Measurements from ENCODE around the gene CD93.

CD93 gene

DNA sequence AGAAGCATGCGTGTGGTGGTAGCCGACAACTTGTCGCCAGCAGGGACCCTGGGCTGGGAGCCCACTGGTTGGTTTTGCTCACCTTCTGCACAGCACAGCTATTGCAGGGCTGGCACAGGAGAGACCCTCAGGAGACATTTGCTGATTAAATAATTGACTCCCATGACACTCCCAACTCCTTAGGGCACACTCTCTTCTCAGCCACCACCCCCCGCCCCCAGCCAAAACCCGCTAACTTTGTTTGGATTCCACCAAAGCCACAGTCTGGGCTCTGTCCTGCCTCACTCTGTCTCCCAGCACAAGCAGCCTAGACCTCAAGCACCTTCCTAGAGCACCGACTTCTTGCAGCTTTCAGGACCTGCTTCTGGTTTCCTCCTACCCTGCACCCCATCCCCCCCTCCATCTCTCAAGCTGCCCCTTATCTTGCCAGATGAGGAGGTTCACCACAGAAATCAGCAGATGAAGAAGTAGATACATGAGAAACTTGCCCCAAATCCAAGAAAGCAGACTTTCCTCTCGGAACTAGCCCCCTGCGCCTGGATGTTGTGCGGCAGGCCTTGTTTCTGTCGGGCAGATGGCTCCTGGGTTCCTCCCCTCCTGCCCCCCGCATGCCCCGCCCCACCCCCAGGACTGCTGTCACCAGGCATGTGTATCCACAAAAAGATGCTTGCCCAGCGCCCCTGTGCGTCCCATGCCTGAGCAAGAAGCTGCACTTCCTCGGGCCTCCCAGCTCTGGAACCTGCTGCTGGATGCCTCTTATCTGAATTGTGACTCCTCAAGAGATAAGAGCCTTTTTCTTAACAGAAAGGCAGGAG, 35.0 kb upstream of the CD93 start:
- no peak for DNase-seq (ENCODE audit: low read depth)

DNA sequence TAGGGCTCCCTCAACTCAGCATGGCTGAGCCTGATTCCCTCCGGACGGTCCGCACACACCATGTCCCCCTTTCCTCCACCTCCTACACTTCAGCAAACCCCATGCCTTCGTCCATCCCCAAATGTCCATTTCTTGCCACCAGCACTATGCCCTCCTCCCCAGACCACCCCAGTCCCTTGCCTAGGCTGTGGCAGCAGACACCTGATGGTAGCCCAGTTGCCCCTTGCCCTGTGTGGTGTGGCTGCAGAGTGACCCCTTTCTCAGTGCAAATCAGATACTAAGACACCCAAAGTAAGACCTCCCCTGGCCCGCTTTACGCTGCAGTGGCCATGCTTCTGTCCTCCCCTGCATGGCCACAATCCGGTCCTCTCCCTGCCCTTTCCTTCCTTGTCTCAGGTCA, 34.1 kb upstream of the CD93 start:
- DNase-seq (ENCODE audit: low read depth), result no peak

GRCh38 chr20:23119456-23120216, 33.5 kb upstream of the CD93 start:
- no peak for DNase-seq (ENCODE audit: low read depth)

DNA sequence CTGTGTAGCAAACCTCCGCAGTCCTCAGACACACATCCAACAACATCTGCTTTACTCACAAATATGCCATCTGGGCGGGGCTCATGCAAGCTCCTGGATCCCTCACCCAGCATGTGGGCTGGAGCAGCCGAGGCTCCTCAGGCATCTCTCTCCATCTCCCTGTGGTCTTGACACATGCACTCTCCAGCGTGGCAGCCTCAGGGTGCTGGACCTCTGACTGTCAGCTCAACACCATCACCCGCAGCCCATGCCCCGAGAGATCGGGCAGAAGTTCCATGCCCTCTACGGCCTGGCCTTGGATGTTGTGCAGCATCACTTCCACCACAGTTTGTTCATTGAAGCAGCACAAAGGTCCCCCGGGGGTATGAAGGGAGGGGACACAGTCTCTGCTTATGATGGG, 32.6 kb upstream of the CD93 start:
- no peak for DNase-seq (ENCODE audit: low read depth)

GRCh38 chr20:23118144-23118543, 32.0 kb upstream of the CD93 start:
- no peak for DNase-seq (ENCODE audit: low read depth)

- DNase-seq (ENCODE audit: low read depth), result no peak
These were observed 31.6 kb upstream of the CD93 start for GRCh38 chr20:23117738-23118137.

GRCh38 chr20:23116311-23117089, 30.4 kb upstream of the CD93 start:
- DNase-seq (ENCODE audit: low read depth), result no peak

DNA sequence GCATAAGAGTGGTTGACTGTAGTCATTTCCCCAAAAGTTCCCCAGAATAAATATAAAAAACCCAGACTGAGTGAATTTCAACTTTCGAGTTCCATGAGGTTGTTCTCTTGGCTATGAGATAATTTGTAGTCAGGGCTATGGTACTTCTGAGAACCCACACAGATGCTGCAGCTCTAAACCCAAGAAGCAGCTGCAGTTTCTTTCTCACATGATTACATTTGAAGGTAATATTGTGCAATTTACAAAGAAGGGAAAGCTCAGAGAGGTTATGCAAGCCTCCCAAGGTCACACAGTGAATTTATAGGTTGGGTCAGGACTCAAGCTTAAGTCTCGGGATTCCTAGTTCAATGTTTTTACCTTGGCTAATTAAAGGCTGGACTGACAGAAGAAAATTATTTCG, 29.7 kb upstream of the CD93 start:
- DNase-seq (ENCODE audit: low read depth), result no peak

DNA sequence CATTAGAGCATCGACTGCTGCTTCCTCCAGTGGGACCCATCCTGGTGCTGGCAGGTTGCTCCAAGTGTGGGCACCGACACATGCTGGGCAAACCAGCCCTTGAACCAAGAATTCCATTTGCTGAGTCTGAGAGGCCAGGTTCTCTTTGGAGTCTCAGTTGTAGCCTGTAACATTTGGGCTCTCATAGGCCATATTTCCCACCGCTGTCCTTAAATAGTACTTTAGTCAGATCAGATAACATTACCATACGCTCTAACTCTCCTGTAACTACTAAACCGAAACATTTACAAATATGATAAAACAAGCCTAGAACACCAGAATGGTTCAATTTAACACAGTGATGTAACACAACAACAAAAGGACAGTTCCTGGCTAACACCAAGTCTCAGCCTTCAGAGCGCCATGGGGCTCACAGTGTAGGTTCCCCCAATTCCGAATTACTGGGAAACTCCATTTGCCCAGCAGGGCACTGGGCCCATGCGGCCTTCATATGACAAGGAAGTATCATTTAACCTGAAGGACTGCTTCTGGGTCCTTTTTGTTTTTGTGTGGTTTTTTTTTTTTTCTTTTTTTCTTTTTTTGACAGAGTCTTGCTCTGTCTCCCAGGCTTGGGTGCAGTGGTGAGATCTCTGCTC, 28.4 kb upstream of the CD93 start:
- DNase-seq (ENCODE audit: low read depth), result no peak

DNA sequence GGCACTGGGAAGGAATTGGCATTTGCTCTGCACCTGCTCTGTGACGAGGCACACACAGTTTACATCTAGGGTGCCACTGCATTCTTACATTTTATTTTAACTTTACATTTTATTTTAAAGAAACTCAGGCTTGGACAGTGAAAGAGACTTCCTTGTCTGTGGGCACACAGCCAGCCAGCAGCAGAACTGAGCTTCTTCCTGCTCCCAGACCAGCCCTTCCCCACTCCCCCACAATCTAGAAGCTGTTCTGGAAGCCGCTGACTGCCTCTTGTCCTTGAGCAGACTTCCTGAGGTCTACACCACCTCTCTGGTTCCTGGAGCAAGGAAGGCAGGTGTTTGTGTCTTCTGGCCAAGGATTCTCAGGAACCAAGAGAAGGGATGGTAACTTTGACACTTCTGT, 27.9 kb upstream of the CD93 start:
- no peak for DNase-seq (ENCODE audit: low read depth)

DNA sequence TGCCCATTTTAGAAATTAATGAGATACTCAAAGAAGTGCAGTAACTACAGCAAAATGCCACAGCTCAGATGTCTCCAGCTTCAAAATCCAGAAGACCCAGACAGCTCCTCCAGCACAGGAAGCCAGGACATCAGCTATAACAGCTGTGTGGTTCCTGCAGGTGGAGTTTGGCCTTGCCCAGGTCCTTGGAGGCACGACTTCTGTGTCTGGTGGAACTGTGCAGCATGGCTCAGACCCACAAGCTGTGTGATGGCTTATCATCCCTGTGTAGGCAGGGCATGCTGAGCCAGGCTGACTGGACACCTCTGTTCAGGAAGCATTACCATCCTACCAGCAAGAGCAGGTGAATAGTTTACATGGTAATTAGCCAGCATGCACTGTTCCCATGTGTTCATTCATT, 26.5 kb upstream of the CD93 start:
- no peak for DNase-seq (ENCODE audit: low read depth)

GRCh38 chr20:23111944-23112342, 25.8 kb upstream of the CD93 start:
- no peak for DNase-seq (ENCODE audit: low read depth)

- DNase-seq (ENCODE audit: low read depth), result no peak
These were observed 25.3 kb upstream of the CD93 start for GRCh38 chr20:23111307-23111943.

DNA sequence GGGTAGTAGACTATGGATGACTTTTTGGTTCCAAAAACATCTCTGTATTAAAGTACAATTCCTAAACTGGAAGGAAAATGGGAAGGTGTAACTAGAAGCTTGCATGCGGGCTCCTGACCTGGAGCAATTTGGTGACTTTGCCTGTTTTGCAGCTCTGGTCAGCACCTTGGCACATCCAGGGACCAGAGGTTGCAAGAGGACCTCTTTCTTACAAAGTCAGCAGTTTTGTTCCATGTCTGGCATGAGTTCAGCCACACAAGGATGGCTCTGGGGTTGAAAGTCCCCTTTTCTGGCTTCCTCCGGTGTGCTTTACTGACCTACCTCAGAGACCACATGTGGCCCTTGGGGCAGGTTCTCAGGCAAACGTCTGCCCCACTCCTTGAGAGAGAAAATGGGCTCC, 22.7 kb upstream of the CD93 start:
- DNase-seq (ENCODE audit: low read depth), result no peak

- no peak for DNase-seq (ENCODE audit: low read depth)
These were observed 21.3 kb upstream of the CD93 start for GRCh38 chr20:23107466-23107865.

DNA sequence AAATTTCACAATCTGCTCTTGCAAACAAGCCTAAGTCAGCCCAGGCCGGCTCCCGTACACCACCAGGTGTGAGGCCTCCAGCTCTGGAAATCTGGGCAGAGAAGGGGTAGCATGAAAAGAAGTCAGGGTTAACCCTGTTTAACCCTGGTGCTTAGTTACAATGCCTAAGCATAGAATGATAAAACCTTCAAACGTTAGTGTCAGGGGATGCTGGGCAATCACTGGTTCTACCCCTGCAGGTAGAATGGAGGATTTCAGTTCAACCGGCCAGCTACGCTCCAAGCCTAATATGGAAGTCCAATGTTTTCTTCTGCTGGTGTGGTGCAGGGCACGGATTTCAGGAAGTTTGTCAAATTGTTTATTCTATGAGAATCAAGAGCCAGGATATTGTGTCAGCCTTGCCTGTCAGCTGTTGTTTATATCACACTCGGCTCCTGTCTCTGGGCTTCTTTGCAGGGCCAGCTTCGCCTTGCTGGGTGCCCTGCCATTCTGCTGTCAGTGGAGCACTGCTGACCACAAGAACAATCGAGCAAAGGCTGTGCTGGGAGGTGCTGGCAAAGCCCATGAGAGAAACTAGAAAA, 20.2 kb upstream of the CD93 start:
- DNase-seq (ENCODE audit: low read depth), result no peak

DNA sequence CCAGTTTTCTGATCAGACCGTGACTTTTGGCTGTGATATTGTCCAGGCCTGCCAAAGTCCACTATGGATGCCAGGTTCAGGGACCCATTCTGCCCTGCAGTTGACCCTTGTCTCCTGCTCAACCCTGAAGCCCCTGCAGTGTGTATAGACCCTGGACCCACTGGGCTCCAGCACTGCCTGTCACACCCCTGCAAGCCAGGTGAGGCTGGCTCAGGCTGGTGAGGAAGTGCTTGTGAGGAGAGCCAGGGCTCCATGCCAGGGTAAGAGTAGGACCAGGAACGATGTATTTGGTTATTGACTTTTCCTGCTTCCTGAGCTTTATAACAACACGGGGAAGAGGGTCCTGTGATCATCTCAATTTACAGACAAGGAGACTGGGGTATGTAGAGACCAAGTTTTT, 19.1 kb upstream of the CD93 start:
- DNase-seq (ENCODE audit: low read depth), result no peak

GRCh38 chr20:23103284-23104018, 17.3 kb upstream of the CD93 start:
- DNase-seq (ENCODE audit: low read depth), result no peak

GRCh38 chr20:23101696-23102406, 15.7 kb upstream of the CD93 start:
- DNase-seq (ENCODE audit: low read depth), result no peak

DNA sequence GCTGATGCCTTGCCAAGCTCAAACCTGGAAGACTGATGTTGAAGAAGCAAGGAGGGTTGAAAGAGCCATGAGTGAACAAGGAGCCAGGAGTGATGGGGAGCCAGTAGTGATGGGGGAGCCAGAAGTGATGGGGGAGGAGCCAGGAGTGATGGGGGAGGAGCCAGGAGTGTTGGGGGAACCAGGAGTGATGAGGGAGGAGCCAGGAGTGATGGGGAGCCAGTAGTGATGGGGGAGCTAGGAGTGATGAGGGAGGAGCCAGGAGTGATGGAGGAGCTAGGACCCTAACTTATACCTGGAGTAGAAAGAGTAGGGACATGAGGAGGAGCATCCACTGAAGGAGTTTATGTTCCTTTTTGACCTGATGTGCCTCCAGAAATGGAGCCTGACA, 14.6 kb upstream of the CD93 start:
- DNase-seq (ENCODE audit: low read depth), result no peak

Measured in stimulated activated CD8-positive, alpha-beta memory T cell treated with anti-CD3 and anti-CD28 coated beads, Interleukin-12 subunit alpha, Interleukin-12 subunit beta, amount 100 ng/mL, for 1 hour (primary cell).